ENCODE measurements around the gene ESR1. TPM values are rescaled to one million over a fixed set of nuclear protein-coding genes. Genes with fewer than 3 reads are reported as not detected.

ESR1 gene
- total RNA-seq, 1 donor from 2014 or later: 0.05 TPM

GRCh38 chr6:151948002-151948743 is 140.7 kb downstream of the ESR1 start:
- Mint-ChIP-seq H3K4me1 (ENCODE audit: low read depth, unreplicated experiment) (no peaks in the 10 kb centered on the region), H3K27ac (ENCODE audit: unreplicated experiment) (no peak overlapping the region), H3K9me3 (ENCODE audit: unreplicated experiment) (peaks cover 6% of the 10 kb centered on the region), H3K27me3 (ENCODE audit: low read depth, unreplicated experiment) (peaks cover 11% of the 10 kb centered on the region), H3K36me3 (ENCODE audit: low read depth, unreplicated experiment) (no peaks in the 10 kb centered on the region), H3K4me3 (ENCODE audit: unreplicated experiment) (no peak overlapping the region)
- no peak overlapping the region for H3K27ac ChIP-seq (ENCODE audit: low read depth, low read length)
- H3K9ac ChIP-seq (ENCODE audit: low read length): no peak overlapping the region
- TF ChIP-seq CTCF (IDR thresholded peaks at IDR 0.05; ENCODE audit: insufficient read depth, low read depth, low read length) (no peak), EZH2 (IDR thresholded peaks at IDR 0.05; ENCODE audit: insufficient read depth, low read length) (no peak)
- no peaks in the 10 kb centered on the region for H3K4me1 ChIP-seq (ENCODE audit: insufficient read depth, low read length)
- no peak for FAIRE-seq
- no peak overlapping the region for H3K4me3 ChIP-seq (ENCODE audit: insufficient read depth, low read depth, low read length)
- DNase-seq (ENCODE audit: low read depth): no peak
- no peaks in the 10 kb centered on the region for H3K79me2 ChIP-seq (ENCODE audit: insufficient read depth, low read length)
- no peaks in the 10 kb centered on the region for H3K27me3 ChIP-seq (ENCODE audit: insufficient read depth, low read length)
- no peaks in the 10 kb centered on the region for H3K9me3 ChIP-seq (ENCODE audit: insufficient read depth, low read depth, low read length)
- H3K36me3 ChIP-seq (ENCODE audit: insufficient read depth, low read length): no peaks in the 10 kb centered on the region
- no peaks in the 10 kb centered on the region for H4K20me1 ChIP-seq (ENCODE audit: insufficient read depth, low read length)
- no peak overlapping the region for H2AFZ ChIP-seq (ENCODE audit: low read depth, low read length)
- no peak overlapping the region for H3K4me2 ChIP-seq (ENCODE audit: low read length)

- Mint-ChIP-seq H3K4me3 (ENCODE audit: unreplicated experiment) (no peak overlapping the region), H3K36me3 (ENCODE audit: low read depth, unreplicated experiment) (peaks cover 2% of the 10 kb centered on the region), H3K4me1 (ENCODE audit: low read depth, unreplicated experiment) (no peaks in the 10 kb centered on the region), H3K27ac (ENCODE audit: unreplicated experiment) (no peak overlapping the region), H3K27me3 (ENCODE audit: low read depth, unreplicated experiment) (peaks cover 31% of the 10 kb centered on the region), H3K9me3 (ENCODE audit: unreplicated experiment) (peaks cover 6% of the 10 kb centered on the region)
- DNase-seq (ENCODE audit: low read depth): peak; percentile 48
- no peaks in the 10 kb centered on the region for H4K20me1 ChIP-seq (ENCODE audit: insufficient read depth, low read length)
- H3K36me3 ChIP-seq (ENCODE audit: insufficient read depth, low read length): no peaks in the 10 kb centered on the region
- H3K4me1 ChIP-seq (ENCODE audit: insufficient read depth, low read length): no peaks in the 10 kb centered on the region
- H3K27ac ChIP-seq (ENCODE audit: low read depth, low read length): no peak overlapping the region
- H3K4me3 ChIP-seq (ENCODE audit: insufficient read depth, low read depth, low read length): no peak overlapping the region
- H3K9ac ChIP-seq (ENCODE audit: low read length): no peak overlapping the region
- no peaks in the 10 kb centered on the region for H3K27me3 ChIP-seq (ENCODE audit: insufficient read depth, low read length)
- H3K4me2 ChIP-seq (ENCODE audit: low read length): peak overlapping the region; percentile 25
- no peak overlapping the region for H2AFZ ChIP-seq (ENCODE audit: low read depth, low read length)
- H3K9me3 ChIP-seq (ENCODE audit: insufficient read depth, low read depth, low read length): peaks cover 3% of the 10 kb centered on the region
- TF ChIP-seq EZH2 (IDR thresholded peaks at IDR 0.05; ENCODE audit: insufficient read depth, low read length) (no peak), CTCF (IDR thresholded peaks at IDR 0.05; ENCODE audit: insufficient read depth, low read depth, low read length) (no peak)
- peak; percentile 93 for FAIRE-seq
- no peaks in the 10 kb centered on the region for H3K79me2 ChIP-seq (ENCODE audit: insufficient read depth, low read length)
Measured at GRCh38 chr6:151958332-151958731, 150.8 kb downstream of the ESR1 start.

GRCh38 chr6:151959086-151959485 is 151.6 kb downstream of the ESR1 start:
- Histone ChIP-seq H3K36me3 (ENCODE audit: insufficient read depth, low read length) (no peaks in the 10 kb centered on the region), H2AFZ (ENCODE audit: low read depth, low read length) (no peak overlapping the region), H3K4me3 (ENCODE audit: insufficient read depth, low read depth, low read length) (no peak overlapping the region), H3K27me3 (ENCODE audit: insufficient read depth, low read length) (no peaks in the 10 kb centered on the region), H3K9ac (ENCODE audit: low read length) (no peak overlapping the region), H3K4me2 (ENCODE audit: low read length) (no peak overlapping the region), H3K9me3 (ENCODE audit: insufficient read depth, low read depth, low read length) (peaks cover 3% of the 10 kb centered on the region), H3K27ac (ENCODE audit: low read depth, low read length) (no peak overlapping the region), H3K79me2 (ENCODE audit: insufficient read depth, low read length) (no peaks in the 10 kb centered on the region), H3K4me1 (ENCODE audit: insufficient read depth, low read length) (no peaks in the 10 kb centered on the region), H4K20me1 (ENCODE audit: insufficient read depth, low read length) (no peaks in the 10 kb centered on the region)
- TF ChIP-seq EZH2 (IDR thresholded peaks at IDR 0.05; ENCODE audit: insufficient read depth, low read length) (no peak), CTCF (IDR thresholded peaks at IDR 0.05; ENCODE audit: insufficient read depth, low read depth, low read length) (no peak)
- DNase-seq (ENCODE audit: low read depth) (no peak), FAIRE-seq (no peak)
- no peak overlapping the region for H3K4me3 Mint-ChIP-seq (ENCODE audit: unreplicated experiment)
- peaks cover 2% of the 10 kb centered on the region for H3K36me3 Mint-ChIP-seq (ENCODE audit: low read depth, unreplicated experiment)
- H3K9me3 Mint-ChIP-seq (ENCODE audit: unreplicated experiment): peaks cover 6% of the 10 kb centered on the region
- H3K27ac Mint-ChIP-seq (ENCODE audit: unreplicated experiment): no peak overlapping the region
- no peaks in the 10 kb centered on the region for H3K4me1 Mint-ChIP-seq (ENCODE audit: low read depth, unreplicated experiment)
- H3K27me3 Mint-ChIP-seq (ENCODE audit: low read depth, unreplicated experiment): peaks cover 31% of the 10 kb centered on the region
